ENCODE measurements around the gene FAM168B.

FAM168B gene

GRCh38 chr2:131052741-131053263, 40.5 kb downstream of the FAM168B start:
- no peak for TF ChIP-seq CTCF (IDR thresholded peaks at IDR 0.05; ENCODE audit: control insufficient read depth, extremely low read depth, insufficient read depth)
- H3K4me3 ChIP-seq (ENCODE audit: low read depth, low read length): no peak overlapping the region
- no peak for DNase-seq (ENCODE audit: low read depth)

- no peak for TF ChIP-seq CTCF (IDR thresholded peaks at IDR 0.05; ENCODE audit: control insufficient read depth, extremely low read depth, insufficient read depth)
- DNase-seq (ENCODE audit: low read depth): no peak
These were observed 42.4 kb downstream of the FAM168B start for GRCh38 chr2:131050896-131051295.

GRCh38 chr2:131049150-131049718, 44.0 kb downstream of the FAM168B start:
- no peak for DNase-seq (ENCODE audit: low read depth)
- no peak overlapping the region for H3K4me3 ChIP-seq (ENCODE audit: low read depth, low read length)
- TF ChIP-seq CTCF (IDR thresholded peaks at IDR 0.05; ENCODE audit: control insufficient read depth, extremely low read depth, insufficient read depth): no peak

More at GRCh38 chr2:131050896-131051295, 42.4 kb downstream of the FAM168B start:
- no peak overlapping the region for H3K4me3 ChIP-seq (ENCODE audit: low read depth, low read length)

GRCh38 chr2:131048641-131049040, 44.6 kb downstream of the FAM168B start:
- no peak overlapping the region for H3K4me3 ChIP-seq (ENCODE audit: low read depth, low read length)
- no peak for DNase-seq (ENCODE audit: low read depth)
- TF ChIP-seq CTCF (IDR thresholded peaks at IDR 0.05; ENCODE audit: control insufficient read depth, extremely low read depth, insufficient read depth): no peak

- no peak for DNase-seq (ENCODE audit: low read depth)
These were observed 45.2 kb downstream of the FAM168B start for GRCh38 chr2:131047920-131048560.

GRCh38 chr2:131046918-131047652, 46.2 kb downstream of the FAM168B start:
- TF ChIP-seq CTCF (IDR thresholded peaks at IDR 0.05; ENCODE audit: control insufficient read depth, extremely low read depth, insufficient read depth): no peak
- H3K4me3 ChIP-seq (ENCODE audit: low read depth, low read length): no peak overlapping the region
- DNase-seq (ENCODE audit: low read depth): no peak

More at GRCh38 chr2:131047920-131048560, 45.2 kb downstream of the FAM168B start:
- no peak overlapping the region for H3K4me3 ChIP-seq (ENCODE audit: low read depth, low read length)
- no peak for TF ChIP-seq CTCF (IDR thresholded peaks at IDR 0.05; ENCODE audit: control insufficient read depth, extremely low read depth, insufficient read depth)

Data from LNCaP clone FGC (cell line).